ENCODE results near the gene USP53.

- no peak for TF ChIP-seq POLR2AphosphoS5 (IDR thresholded peaks at IDR 0.05)
- TF ChIP-seq CTCF (IDR thresholded peaks at IDR 0.05), result no peak
- TF ChIP-seq POLR2A (IDR thresholded peaks at IDR 0.05), result no peak
Measured at GRCh38 chr4:119221412-119221811, 8.9 kb downstream of the USP53 start.
